GM18507 (cell line): ENCODE data around the gene RAD21L1.
"Not testable (repeated sequence)": the region's sequence is repeated elsewhere in the genome, so short reads cannot be mapped to it uniquely, and the experiment has no call there.

Source experiments
- DNase-seq: peaks from one replicate; pipeline ENCODE4 v3.0.0; 2011; ENCODE audit warnings: low read depth; ENCODE audit not compliant: insufficient read length; ENCODE audit errors: extremely low spot score
- FAIRE-seq: peaks from 2 replicates; lab custom pipeline; 2011; peaks lifted over from hg19 to GRCh38; lab: Jason Lieb, UNC

Gene RAD21L1

DNA sequence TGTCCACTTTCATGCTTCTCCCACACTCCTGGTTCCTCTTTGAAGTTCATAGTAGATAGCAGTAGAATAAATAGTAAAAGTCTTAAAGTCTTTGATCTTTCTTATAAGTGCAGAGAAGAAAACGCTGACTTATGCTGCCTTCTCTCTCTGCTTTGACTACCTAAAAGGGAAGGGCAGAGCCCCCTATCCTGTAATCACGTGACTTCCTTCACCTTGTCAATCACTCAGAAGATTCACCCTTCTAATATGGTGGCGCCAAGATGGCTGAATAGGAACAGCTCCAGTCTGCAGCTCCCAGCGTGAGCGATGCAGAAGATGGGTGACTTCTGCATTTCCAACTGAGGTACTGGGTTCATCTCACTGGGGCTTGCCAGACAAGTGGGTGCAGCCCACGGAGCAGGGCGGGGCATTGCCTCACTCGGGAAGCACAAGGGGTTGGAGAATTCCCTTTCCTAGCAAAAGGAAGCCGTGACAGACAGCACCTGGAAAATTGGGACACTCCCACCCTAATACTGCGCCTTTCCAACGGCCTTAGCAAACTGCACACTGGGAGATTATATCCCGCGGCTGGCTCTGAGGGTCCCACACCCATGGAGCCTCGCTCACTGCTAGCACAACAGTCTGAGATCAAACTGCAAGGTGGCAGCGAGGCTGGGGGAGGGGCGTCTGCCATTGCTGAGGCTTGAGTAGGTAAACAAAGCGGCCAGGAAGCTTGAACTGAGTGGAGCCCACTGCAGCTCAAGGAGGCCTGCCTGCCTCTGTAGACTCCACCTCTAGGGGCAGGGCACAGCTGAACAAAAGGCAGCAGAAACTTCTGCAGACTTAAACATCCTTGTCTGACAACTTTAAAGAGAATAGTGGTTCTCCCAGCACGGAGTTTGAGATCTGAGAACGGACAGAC lies 9.1 kb upstream of the RAD21L1 start:
- not testable (repeated sequence) for FAIRE-seq, DNase-seq

DNA sequence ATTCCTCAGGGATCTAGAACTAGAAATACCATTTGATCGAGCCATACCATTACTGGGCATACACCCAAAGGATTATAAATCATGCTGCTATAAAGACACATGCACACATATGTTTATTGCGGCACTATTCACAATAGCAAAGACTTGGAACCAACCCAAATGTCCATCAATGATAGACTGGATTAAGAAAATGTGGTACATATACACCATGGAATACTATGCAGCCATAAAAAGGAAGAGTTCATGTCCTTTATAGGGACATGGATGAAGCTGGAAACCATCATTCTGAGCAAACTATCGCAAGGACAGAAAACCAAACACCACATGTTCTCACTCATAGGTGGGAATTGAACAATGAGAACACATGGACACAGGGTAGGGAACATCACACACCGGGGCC lies 3.1 kb upstream of the RAD21L1 start:
- not testable (repeated sequence) for DNase-seq, FAIRE-seq

DNA sequence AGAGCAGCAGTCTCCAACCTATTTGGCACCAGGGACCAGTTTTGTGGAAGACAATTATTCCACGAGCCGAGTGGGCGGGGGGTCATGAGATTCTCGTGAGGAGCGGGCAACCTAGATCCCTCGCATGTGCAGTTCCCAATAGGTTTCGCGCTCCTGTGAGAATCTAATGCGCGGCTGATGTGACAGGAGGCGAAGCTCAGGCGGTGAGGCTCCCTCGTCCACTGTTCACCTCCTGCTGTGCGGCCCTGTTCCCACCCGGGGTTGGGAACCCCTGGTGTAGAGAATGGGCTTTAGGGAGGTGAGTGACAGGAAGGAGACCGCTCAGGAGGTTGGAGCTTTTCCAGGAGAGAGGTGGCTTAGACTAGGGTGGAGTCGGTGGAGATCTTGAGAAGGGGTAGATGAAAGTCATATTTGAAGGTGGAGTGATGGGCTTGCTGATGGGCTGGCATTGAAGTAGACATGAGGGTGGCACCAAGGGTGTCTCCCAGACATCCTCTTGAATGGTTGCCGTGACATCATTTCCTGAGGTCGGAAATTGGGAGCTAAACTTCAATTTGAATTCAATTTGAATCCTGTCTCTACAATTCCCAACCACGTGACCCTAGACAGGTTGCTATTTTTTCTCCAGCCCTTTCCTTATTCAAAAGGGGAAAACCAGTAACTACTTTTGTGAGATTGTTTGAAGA lies 1.5 kb upstream of the RAD21L1 start:
- no peak for FAIRE-seq
- DNase-seq: no peak

DNA sequence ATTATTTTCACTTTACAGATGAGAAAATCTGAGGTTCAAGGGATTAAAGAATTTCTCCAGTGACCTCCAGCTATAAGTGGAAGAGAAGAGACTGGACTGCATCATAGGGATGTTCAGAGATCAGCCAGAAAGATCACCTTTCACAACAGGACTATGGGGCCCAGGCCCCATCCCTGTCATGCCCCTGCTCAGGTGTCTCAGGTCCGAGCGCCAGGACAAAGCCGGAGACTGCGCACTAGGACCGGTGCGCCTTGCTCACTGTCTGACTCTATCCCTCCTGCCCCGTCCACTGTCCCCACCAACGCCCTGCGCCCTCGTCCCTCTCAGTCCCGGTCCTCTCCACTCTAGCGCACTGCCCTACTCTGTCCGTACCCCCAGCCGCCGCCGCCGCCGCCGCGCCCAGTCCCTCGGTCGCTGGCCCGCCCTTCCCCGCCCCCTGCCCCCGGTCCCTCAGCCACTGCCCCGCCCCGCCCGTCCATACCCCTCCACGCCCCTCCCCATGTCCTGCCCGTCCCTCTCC lies 521 bp upstream of the RAD21L1 start:
- DNase-seq (no peak), FAIRE-seq (no peak)

DNA sequence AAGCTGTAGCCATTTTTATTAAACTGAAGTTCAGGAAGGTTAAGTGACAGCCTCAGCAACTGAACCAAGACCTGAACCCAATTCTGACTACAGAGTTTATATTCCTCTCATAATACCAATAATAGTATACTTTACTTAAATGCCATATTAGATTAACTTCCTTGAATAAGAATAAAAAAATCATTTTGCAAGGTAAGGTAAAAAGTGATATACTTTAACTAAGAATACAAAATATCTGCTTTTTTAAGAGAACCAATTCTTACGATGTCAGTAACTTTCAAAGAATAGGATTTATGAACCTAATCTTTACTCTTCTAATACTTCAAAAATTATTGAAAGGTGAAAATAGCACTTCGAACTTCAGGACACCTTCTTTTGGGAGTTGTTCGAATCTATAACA lies 3.7 kb downstream of the RAD21L1 start:
- DNase-seq (no peak), FAIRE-seq (no peak)

DNA sequence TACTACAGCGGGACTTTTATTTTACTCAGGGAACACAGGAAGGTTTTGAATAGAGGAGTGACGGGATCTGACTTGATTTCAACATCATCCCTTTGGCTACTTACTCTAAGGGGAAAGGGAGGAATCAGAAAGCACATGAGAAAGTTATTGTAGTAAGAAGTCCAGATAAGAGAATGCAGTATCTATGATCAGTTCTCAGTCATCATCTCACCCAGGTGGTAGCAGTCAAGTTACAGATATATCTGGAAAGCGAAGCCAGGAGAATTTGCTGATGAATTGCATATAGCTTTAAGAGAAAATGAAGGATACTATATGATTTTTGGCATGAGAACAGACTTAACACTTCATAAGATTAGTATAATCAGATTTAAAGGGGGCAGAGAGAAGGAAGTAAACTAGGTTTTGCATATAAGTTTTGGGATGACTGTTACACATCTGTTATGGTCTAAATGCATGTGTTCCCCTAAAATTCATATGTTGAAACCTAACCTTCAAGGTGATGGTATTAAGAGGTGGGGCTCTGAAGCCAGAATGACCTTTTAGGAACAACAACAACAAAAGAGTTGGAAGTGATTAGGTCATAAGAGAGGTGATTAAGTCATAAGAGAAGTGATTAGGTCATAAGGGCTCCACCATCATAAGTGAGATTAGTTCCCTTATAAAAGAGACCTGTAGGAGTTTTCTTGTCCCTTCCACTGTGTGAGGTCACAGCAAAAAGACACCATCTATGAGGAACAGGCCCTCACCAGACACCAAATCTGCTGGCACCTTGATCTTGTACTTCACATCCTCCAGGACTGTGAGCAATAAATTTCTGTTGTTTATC lies 6.7 kb downstream of the RAD21L1 start:
- DNase-seq (no peak), FAIRE-seq (peak; percentile 36)

DNA sequence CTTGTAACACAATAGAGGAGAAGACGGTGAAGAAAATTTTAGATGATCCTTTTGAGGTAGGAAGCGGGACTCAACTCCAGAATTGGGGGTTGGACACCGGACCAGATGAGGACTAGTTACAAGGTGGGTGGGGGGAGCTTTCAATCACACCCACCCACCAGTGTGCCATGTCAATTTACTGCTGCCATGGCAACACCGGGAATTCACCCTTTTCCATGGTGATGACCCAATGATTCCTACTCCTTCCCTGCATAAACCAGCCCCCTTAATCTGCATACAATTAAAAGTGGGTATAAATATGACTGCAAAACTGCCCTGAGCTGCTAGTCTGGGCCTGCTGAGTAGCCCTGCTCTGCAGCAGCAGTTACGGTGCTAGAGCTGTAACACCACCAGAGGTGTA lies 14.7 kb downstream of the RAD21L1 start:
- DNase-seq (no peak), FAIRE-seq (no peak)

DNA sequence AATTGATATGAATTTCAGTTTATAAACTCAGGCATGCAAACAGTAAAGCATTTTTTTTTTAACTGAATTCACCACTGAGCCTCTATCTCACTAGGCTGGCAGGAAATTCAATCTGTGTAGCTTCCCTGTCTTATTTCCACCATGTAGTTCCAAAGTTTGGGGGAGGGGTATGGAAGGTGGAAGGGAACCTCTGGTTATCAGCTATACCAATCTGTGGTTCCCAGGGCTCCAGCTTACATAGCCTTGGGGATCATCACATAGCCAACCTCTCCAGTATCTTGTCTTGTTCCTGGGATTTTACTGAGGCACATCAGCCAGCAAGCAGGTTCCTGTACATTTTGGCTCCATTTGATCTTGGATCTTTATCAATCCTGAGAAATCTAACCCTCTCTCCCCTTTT lies 15.6 kb downstream of the RAD21L1 start:
- DNase-seq (no peak), FAIRE-seq (no peak)

DNA sequence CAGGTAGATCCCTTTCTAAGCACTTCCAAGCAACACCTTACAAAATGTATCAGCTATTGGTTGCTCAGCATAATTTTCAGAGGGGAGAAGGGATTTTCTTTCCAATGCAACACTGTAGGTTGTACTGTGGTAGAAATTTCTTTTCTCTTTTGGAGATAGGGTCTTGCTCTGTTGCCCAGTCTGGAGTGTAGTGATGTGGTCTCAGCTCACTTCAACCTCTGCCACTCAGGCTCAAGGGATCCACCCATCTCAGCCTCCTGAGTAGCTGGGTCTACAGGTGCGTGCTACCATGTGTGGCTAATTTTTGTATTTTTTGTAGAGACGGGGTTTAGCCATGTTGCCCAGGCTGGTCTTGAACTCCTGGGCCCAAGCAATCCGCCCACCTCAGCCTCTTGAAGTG lies 16.3 kb downstream of the RAD21L1 start:
- DNase-seq: no peak
- no peak for FAIRE-seq

DNA sequence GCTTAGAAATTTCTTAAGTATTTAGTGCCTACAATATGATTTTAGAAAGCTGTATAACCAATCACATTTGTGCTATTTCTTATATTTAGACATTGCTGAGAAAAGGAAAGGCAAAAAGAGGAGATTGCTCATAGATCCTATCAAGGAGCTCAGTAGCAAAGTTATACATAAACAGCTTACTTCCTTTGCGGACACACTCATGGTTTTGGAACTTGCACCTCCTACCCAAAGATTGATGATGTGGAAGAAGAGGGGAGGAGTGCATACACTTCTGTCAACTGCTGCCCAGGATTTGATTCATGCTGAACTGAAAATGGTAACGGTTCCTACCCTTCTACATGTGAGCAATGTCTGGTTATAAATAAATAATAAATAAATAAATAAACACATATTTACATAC lies 16.7 kb downstream of the RAD21L1 start:
- no peak for DNase-seq
- peak; percentile 89 for FAIRE-seq

DNA sequence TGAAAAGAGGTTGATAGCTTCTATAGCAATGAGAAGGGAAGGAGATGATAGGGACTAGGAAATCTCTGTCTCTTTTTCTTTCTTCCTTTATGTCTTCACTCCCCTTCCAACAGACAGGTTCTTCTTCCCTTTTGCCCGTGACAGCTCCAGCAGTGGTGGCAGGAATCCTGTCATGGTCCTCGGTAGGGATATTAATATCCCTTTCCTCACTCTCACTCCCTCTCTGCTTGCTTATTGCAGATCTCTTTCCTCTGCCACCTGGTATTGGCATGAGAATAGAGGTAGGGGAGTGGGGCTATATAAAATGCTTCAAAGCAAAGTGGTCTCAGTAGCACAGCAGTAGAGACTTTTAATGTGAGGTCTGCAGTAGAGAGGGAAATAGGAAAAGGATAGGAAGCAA lies 19.7 kb downstream of the RAD21L1 start:
- FAIRE-seq: no peak
- DNase-seq: no peak

DNA sequence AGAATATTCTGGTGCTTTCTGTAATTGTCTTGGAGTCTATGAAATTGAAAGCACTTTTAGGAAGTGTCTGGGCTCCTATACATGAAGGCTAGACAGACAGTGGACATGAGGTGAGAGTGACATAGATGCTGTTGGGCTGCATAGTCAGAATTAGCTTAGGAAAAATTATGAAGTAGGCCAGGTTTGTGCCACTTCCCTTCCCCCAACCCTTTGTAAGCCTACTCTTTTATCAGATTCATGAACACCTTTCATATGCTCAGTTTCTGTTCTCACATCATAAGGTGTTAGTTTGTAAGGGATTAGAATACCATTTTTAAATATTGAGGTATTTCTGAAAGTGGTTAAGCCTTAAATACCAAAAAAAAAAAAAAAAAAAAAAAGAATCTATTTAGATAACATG lies 21.8 kb downstream of the RAD21L1 start:
- FAIRE-seq (no peak), DNase-seq (no peak)

DNA sequence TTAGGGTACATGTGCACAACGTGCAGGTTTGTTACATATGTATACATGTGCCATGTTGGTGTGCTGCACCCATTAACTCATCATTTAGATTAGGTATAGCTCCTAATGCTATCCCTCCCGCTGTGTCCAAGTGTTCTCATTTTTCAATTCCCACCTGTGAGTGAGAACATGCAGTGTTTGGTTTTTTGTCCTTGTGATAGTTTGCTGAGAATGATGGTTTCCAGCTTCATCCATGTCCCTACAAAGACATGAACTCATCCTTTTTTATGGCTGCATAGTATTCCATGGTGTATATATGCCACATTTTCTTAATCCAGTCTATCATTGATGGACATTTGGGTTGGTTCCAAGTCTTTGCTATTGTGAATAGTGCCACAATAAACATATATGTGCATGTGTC lies 24.4 kb downstream of the RAD21L1 start:
- not testable (repeated sequence) for FAIRE-seq, DNase-seq

DNA sequence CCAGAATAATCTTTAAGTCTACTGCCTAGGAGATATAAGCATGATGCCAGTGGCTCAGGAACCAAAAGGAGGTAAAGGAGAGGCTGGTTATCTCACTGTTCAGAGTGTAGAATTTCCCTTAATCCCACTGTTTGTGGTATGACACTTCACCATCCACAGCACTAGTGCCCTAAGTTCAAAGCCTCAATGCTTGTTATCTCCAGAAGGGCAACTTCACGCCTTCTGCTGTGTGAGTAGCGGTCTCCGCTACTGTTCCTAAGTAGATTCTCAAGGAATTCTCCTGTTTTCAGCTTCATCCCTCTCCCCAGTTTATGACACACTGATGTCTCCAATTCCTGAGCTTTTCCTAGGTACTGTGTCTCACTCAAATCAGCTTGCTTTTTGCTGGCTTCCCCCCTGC lies 26.6 kb downstream of the RAD21L1 start:
- DNase-seq (no peak), FAIRE-seq (no peak)

DNA sequence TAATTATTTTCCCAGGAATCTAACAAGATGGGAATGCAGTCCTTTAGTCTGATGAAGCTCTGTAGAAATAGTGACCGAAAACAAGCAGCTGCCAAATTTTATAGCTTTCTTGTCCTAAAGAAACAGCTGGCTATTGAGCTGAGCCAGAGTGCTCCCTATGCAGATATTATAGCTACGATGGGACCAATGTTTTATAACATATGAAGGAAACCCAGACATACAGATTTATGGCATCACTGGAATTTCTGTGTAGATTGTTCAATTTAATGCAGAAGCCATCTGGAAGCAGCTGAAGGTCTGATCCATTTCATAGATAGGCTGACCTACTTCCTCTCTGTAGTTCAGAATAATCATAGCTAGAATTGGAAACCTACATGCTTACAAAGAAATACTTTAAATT lies 28.4 kb downstream of the RAD21L1 start:
- DNase-seq (no peak), FAIRE-seq (no peak)

DNA sequence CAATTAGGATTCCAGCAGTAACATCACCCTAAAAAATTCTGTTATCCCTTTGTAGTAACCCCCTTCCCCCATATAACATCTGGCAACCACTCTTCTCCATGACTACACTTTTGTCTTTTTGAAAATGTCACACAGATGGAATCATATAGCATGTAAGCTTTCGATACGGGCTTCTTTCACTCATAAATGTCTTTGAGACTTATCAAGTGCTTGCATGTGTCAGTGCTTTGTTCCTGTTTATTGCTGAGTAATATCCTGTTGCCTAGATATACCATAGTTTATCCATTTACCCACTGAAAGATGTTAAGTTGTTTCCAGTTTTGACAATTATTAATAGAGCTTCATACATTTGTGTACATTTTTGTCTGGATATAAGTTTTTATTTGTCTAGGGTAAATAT lies 29.8 kb downstream of the RAD21L1 start:
- no peak for DNase-seq

DNA sequence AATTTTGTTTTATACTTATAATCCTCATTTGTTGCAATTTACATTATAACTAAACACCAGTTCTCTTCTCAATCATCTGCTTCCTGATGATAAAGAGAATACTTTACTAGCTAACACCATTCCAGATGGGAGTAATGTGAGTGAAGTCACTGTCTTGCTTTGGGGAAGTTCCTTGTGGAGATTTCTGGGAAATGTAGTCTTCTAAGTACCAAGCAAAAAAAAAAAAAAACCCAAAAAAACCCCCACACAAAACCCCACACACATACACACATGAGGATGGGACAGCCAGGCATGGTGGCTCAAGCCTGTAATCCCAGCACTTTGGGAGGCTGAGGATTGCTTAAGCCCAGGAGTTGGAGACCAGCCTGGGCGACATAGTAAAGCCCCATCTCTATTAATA lies 38.0 kb downstream of the RAD21L1 start:
- FAIRE-seq (no peak), DNase-seq (no peak)

More for the DNA sequence above, 29.8 kb downstream of the RAD21L1 start:
- no peak for FAIRE-seq

DNA sequence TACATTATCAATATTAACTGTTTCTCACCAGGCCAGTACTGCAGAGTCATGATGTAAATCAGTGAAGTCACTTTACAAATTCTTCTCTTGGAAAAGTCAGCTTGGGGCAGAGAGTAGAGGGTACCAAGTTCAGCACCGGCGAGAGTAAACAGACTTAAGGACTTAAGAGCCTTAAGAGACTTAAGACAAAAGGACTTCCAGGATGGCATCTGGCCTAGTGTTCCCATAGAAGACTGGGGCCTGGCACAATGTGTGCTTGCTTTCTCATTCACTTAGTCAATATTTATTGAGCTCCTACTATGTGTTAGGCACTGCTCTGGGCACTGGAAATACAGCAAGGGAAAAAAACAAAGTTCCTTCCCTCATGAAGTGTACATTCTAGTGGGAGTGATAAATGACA lies 38.9 kb downstream of the RAD21L1 start:
- DNase-seq (no peak), FAIRE-seq (no peak)

DNA sequence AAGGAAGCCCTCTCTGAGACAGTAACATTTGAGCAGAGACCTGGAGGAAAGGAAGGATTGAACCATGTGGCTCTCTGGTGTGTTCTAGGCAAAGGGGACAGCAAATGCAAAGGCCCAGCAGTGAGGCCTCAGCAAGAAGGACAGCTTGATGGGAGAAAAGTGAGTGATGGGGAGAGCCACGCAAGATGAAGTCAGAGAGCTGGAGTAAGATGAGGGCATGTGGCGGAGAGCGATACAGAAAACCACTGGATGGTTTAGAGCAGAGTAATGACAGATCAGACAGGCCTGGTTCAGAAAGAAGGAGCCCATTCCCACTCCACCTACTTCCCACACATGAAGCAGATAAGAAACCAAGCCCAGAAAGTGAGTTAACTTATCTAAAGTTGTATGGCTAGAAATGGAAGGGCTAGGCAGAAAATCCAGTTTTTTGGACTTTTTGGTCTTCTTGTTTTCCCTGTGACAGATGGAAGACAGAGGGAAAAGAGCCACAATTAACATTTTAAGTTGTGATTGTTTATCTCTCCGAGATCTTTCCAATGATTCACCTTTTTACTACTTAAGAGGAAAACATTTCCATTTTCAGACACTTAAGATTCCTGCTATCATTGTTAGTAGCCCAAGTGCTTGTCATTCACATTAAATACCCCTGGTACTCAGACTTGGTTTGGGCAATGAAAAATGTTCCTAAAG lies 39.5 kb downstream of the RAD21L1 start:
- DNase-seq (no peak), FAIRE-seq (no peak)

DNA sequence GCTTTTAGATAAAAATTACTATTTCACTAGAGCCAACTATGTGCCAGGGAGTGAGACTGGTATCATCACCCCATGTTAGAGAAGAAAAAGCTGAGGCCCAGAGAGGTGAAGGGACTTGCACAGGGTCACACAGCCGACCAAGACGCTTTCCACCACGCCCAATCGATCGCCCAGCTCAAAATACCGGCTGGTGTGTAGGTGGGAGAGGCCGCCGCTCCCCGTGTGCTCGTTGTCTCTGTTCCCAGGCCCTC lies 40.0 kb downstream of the RAD21L1 start:
- FAIRE-seq: no peak
- DNase-seq: no peak
